NK-92 (cell line): ENCODE measurements around the gene PLCG1.

Experiments used
- DNase-seq: peaks from one replicate; lab custom pipeline; 2025; ENCODE audit not compliant: unreplicated experiment; lab: John Stamatoyannopoulos, UW

The PLCG1 gene

DNA sequence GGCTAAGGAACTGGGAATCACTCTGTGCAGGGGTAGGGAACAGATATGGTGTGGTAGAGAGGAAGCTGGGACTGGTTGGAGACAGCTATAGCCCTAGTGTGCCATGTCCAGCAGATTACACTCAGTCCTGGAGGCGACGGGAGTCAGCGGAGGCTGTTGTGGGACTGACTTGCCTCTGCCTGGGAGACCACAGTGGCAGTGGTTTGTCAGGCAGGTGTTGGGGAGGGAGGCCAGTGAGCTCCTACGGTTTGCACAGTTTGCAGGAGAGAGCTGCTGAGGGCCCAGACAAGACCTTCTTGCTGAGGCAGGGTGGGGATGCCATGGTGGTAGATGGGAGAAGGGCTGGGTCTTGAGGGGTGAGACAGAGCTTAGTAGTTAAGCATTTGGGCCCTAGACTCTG lies 4.9 kb downstream of the PLCG1 start:
- DNase-seq: no peak

DNA sequence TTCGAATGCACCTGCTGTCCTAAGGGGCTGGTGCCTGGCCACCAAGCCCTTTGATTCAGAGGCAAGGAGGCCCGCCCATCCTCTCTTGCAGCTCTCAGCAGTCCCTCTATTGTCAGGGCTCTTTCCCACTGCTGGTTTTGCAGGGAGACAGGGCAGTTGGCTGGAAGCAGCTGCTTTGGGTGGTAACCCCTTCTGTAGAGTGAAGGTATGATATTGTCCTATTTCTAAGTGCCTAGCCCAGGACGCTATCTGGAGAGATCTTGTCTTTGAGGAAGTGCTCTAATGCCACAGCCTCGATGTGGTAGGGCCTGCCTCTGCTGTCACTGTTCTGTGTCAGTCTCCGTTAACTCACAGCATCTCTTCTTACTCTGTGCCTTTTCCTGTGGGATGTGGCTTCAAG lies 5.6 kb downstream of the PLCG1 start:
- no peak for DNase-seq

DNA sequence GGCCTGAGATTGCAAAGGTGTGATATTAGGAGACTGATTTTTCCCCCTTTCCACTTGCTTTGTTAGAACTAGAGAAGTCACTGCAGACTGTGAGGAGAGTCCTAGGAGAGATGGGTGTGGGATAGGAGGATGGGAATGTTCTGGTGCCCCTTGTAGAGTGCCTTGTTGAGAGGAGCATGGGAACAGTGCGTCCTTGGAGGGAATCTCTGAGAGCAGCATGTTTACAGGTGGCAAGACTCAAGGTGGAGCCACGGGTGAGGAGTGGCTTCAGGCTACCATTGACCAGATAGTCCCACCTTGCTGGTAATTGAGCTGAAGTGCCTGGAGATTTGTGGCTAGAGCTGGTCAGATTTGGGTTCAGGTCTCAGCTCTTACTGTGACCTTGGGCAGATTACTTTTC lies 6.0 kb downstream of the PLCG1 start:
- no peak for DNase-seq

DNA sequence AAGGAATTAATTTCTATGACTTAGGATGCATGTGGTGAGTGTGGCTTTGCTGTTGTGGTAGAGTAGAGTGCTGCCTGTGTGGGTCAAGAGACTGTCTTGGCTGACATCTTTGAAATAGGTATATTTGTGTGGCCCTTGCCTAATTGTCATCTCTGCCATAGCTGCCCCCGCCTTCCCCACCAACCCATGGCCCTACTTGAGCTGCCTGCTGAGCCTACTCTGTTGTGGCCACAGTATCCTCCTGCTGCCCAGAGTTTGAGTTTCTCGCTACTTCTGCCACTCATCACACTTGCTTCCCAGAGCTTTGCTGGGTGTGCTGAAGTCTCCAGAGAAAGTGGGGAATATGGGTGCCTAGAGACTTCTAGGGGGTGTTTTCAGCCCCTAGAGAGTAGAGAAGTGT lies 8.0 kb downstream of the PLCG1 start:
- DNase-seq: no peak

DNA sequence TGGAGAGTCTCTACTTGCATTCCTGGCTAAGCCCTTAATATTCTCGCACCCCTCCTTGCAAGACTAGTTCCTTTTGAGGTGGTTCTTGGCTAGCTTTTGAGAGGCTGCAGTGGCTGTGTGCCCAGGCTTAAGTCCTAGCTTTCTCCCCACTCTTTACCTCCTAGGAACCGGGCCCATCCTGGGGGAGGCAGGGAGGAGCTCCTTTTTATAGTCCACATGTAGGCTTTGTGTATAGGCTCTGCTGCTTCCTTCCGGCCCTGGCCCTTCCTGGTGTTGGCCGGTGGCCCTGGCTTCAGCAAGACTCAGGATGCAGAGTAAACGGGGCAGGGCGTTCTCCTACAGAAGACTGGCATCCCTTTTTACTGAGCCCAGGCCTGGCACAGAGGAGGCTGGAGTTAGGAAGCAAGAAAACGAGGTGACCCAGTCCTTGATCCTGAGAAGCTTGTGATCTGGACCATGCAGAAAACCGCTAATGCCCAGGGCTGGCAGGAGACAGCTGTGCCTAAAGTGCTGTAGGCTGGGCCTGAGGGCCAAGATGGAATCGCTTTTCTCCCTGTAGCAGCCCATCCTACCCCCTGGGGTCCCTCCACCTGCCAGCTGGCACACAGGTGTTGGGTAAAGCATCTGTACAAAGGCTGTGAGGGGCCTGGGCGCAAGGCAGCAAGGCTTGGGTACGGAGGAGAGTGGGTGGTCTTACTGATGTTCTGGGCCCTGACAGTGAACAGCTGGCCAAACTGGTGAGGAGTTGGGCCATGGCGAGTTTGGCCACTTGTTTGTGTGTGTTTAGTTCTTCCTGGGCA lies 8.7 kb downstream of the PLCG1 start:
- DNase-seq: no peak

DNA sequence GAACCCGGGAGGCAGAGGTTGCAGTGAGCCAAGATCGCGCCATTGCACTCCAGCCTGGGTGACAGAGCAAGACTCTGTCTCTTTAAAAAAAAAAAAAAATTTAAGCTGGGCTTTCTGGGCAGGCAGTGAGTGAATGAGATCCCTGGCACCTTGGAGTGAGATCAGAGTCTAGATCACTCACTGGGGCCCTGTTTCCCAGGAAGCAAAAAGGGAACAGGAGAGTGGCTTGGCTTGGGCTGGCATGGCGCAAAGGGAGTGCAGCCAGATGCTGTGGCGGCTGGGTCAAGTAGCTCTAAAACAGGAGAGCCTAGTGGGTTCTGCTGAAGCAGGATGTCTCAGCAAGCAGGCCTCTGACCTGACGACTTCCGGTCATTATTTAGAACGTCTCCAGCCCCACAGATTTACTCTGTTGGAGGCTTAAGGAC lies 10.4 kb downstream of the PLCG1 start:
- no peak for DNase-seq

GRCh38 chr20:41148942-41149341 lies 11.6 kb downstream of the PLCG1 start:
- no peak for DNase-seq

DNA sequence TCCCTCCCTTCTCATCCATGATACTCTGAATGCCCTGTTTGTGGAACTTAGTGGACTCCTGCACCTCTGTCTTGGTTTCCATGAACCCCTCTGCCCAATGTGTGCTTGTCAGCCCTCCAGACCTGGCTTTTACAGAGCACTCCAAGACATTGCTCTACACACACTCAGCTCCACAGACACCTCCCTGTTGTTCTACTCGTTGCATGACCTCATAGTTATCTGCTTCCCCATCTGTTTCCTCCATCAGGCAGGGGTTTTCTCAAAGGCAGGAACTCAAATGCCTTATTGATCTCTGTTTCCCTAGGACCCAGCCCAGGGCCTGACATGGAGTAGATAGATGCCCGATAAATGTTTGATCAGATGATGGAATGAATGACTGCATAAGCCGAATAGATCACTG lies 13.3 kb downstream of the PLCG1 start:
- DNase-seq: no peak

DNA sequence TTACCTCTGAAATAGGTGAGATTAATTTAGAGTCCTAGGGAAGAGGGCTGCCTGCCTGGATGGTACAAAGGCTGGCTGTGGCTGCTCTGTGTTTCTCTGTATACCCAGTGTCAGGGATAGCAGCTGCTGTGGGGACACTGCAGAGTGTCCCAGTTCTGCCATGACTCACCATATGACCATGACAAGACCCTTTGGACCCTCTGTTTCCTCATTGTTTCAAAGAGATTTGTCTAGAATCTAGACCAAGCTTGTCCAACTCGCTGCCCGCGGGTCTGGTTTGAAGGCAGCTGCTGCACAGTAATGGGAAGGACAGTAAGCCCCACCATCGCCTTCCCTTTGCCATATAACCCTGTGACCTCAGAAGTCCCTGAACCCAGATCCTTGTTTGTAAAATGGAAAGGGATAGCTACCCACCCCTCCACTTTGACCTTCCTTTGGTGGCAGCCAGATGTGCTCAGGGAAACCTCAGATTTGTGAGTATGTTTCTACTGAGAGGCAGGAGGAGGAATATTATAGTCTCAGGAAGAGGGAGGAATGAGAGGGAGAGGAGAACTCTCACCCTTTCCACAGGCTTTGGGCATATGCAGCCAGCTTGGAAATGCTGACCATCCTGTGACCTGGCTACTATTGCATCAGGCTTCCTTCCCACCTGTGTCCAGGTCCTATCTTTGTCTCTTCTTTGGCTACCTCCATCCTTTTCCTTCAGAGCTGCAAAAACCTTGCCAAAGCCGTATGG lies 14.0 kb downstream of the PLCG1 start:
- no peak for DNase-seq

- no peak for DNase-seq
Measured at GRCh38 chr20:41152108-41152757, 14.9 kb downstream of the PLCG1 start.

- DNase-seq: no peak
Measured at GRCh38 chr20:41154436-41155176, 17.3 kb downstream of the PLCG1 start.

DNA sequence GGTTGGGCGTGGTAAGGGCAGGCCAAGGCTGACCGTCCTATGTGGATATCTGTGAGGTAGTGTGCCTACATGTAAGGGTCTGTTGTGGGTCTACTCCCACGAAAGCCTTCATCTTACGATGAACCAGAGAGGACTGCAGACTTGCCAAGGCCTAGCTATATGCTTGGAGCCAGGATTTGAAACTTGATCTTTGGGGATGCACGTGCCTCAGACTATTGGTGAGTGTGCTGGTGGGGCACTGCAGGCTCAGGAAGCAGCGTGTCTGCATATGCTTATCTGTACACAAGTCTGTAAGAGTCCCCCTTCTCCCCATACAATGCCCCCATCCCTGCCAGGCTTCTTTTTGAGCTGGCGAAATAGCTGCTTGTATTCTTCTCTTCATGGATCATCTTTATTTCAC lies 17.9 kb downstream of the PLCG1 start:
- DNase-seq: no peak

GRCh38 chr20:41158082-41158625 lies 20.8 kb downstream of the PLCG1 start:
- DNase-seq: no peak

DNA sequence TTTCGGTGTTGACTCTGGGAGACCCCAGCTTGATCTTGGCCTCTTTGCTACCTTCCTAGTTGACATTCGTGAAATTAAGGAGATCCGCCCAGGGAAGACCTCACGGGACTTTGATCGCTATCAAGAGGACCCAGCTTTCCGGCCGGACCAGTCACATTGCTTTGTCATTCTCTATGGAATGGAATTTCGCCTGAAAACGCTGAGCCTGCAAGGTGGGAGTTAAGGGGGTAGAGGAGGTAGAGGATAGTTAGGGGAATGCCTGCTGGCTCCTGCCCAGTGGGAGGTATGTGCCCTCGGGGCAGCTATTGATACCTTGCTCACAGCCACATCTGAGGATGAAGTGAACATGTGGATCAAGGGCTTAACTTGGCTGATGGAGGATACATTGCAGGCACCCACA lies 22.2 kb downstream of the PLCG1 start:
- DNase-seq: no peak

GRCh38 chr20:41160686-41161085 lies 23.3 kb downstream of the PLCG1 start:
- DNase-seq: no peak

DNA sequence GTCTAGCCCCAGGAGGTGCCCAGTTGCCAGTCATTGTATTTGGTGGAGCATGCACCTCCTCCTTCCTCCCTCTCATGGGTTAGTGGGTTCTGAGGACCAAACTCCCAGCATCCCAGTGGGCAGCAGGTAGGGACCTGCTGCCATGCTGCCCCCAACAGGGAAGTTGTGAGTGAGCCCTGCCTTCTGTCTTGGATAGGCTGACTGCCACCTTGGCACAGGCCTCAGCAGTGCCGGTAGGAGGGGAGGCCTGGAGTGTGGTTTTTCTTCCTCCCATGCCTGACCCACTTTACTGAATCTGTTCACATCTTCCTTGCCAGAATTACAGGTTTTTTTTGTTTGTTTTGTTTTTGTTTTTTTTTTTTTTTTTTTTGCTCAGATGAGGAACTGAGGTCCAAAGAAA lies 24.5 kb downstream of the PLCG1 start:
- DNase-seq: no peak

GRCh38 chr20:41162396-41162795 lies 25.1 kb downstream of the PLCG1 start:
- DNase-seq: no peak

- DNase-seq: no peak
Measured at GRCh38 chr20:41163821-41164220, 26.5 kb downstream of the PLCG1 start.

- no peak for DNase-seq
Measured at GRCh38 chr20:41165001-41165882, 27.9 kb downstream of the PLCG1 start.
